ENCODE measurements around the gene CRISPLD2. TPM values are rescaled to one million over a fixed set of nuclear protein-coding genes. Genes with fewer than 3 reads are reported as not detected.
"Not testable (repeated sequence)": the region's sequence is repeated elsewhere in the genome, so short reads cannot be mapped to it uniquely, and the experiment has no call there.

Gene CRISPLD2
- total and polyA plus RNA-seq, 8 donors: 13.8 to 106 (median 24.9) TPM

DNA sequence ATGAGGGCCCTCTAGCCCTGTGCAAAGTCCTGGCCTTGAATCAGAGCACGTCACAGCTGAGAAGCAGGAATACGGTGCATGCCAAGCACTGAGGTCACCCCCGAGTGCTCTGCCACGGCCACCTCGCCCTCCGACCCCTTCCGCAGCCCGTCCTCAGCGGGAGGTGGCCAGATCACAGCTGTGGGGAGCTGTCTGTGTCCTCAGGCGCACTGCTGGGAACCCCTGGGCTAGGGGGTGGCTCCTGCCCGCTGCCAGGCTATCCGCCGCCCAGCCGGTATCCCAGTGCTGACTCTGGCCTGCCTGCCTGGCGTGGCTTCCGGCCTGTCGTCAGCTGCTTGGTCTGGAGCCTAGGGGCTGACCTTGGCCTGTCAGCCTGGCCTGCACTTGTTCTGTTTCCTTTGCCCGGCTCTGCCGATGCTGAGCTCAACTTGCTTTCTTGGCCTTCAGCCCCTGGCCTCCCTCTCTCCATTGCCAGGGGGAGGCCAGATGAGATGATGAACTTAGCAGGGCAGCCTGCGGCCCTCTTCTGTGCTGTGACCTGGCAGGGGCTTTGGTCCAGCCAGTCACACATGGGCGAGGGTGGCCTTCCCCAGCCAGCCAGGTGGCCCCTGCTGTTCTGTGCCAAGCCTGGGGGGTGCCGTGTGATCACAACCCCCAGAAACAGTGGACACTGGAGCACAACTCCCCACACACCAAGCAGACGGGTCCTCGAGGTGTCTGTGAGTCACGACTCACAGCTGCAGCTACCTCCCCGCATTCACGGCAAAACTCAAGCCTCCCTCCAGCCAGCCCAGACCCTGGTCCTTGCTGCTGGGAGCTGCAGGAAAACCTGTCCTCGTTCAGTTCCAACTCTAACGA, 114.2 kb downstream of the CRISPLD2 start:
- Histone ChIP-seq H3K27me3 (peaks cover 0 to 11% of the 10 kb centered on the region in 2 donors), H3K36me3 (no peaks in the 10 kb centered on the region), H3K27ac (no peak overlapping the region), H3K9me3 (no peaks in the 10 kb centered on the region), H3K4me3 (no peak overlapping the region), H3K4me1 (peaks cover 5 to 8% of the 10 kb centered on the region in 2 donors)
- TF ChIP-seq, protein P1, sequence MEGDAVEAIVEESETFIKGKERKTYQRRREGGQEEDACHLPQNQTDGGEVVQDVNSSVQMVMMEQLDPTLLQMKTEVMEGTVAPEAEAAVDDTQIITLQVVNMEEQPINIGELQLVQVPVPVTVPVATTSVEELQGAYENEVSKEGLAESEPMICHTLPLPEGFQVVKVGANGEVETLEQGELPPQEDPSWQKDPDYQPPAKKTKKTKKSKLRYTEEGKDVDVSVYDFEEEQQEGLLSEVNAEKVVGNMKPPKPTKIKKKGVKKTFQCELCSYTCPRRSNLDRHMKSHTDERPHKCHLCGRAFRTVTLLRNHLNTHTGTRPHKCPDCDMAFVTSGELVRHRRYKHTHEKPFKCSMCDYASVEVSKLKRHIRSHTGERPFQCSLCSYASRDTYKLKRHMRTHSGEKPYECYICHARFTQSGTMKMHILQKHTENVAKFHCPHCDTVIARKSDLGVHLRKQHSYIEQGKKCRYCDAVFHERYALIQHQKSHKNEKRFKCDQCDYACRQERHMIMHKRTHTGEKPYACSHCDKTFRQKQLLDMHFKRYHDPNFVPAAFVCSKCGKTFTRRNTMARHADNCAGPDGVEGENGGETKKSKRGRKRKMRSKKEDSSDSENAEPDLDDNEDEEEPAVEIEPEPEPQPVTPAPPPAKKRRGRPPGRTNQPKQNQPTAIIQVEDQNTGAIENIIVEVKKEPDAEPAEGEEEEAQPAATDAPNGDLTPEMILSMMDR (IDR thresholded peaks at IDR 0.05): no peak
- intact Hi-C loops (cut with DNase I): no loop called here
- peak; percentile 56 for ATAC-seq
- no peak for DNase-seq

- H3K27ac ChIP-seq: no peak overlapping the region
- H3K27me3 ChIP-seq: no peaks in the 10 kb centered on the region
- H3K4me1 ChIP-seq: peaks cover 5 to 8% of the 10 kb centered on the region in 2 donors
- TF ChIP-seq, protein P1 (IDR thresholded peaks at IDR 0.05): no peak
- peak in 1 of 4 donors; percentile 49 for DNase-seq
- intact Hi-C loops (cut with DNase I): no loop called here
- H3K9me3 ChIP-seq: no peaks in the 10 kb centered on the region
- ATAC-seq: no peak
- H3K36me3 ChIP-seq: no peaks in the 10 kb centered on the region
- H3K4me3 ChIP-seq: no peak overlapping the region
Observed at GRCh38 chr16:84937196-84938005, 117.6 kb downstream of the CRISPLD2 start.

GRCh38 chr16:84938616-84939015, 118.8 kb downstream of the CRISPLD2 start:
- H3K27ac ChIP-seq; H3K9me3 ChIP-seq; H3K36me3 ChIP-seq; H3K27me3 ChIP-seq; H3K4me1 ChIP-seq; intact Hi-C loops (cut with DNase I); DNase-seq; ATAC-seq; H3K4me3 ChIP-seq: not testable (repeated sequence)

GRCh38 chr16:84940670-84941551, 121.1 kb downstream of the CRISPLD2 start:
- Histone ChIP-seq H3K27me3 (no peaks in the 10 kb centered on the region), H3K9me3 (no peaks in the 10 kb centered on the region), H3K36me3 (no peaks in the 10 kb centered on the region), H3K27ac (no peak overlapping the region), H3K4me3 (no peak overlapping the region), H3K4me1 (no peaks in the 10 kb centered on the region)
- DNase-seq: peak in 2 of 4 donors; percentile 67 to 75
- ATAC-seq: no peak
- TF ChIP-seq, protein P1 (IDR thresholded peaks at IDR 0.05): no peak
- intact Hi-C loops (cut with DNase I): no loop called here

GRCh38 chr16:84941921-84942320, 122.1 kb downstream of the CRISPLD2 start:
- Histone ChIP-seq H3K4me1 (peaks cover 0 to 2% of the 10 kb centered on the region in 2 donors), H3K27me3 (no peaks in the 10 kb centered on the region), H3K27ac (no peak overlapping the region), H3K9me3 (no peaks in the 10 kb centered on the region), H3K36me3 (no peaks in the 10 kb centered on the region), H3K4me3 (no peak overlapping the region)
- TF ChIP-seq, protein P1 (IDR thresholded peaks at IDR 0.05): no peak
- DNase-seq (no peak), ATAC-seq (no peak)
- intact Hi-C loops (cut with DNase I): no loop called here
